Spleen (tissue), 13 donors: ENCODE measurements around the gene UACA. TPM values are rescaled to one million over a fixed set of nuclear protein-coding genes. Genes with fewer than 3 reads are reported as not detected.

Experiments used
- DNase-seq: peaks from one replicate; pipeline ENCODE4 v3.0.0-alpha.2; 2020
- H3K27ac ChIP-seq, 8 donors: fragments of 200-600 bp; sonication (generic) in 7 of 8; 1 replicate in 4 of 8; 2 replicates in 4 of 8; pipeline versions ENCODE4 v1.5.0 to v1.8.0; 2016 to 2021; ENCODE audit warnings: inconsistent platforms in 4 of 8, mild to moderate bottlenecking in 4 of 8, moderate library complexity in 1 of 8
- H3K27me3 ChIP-seq, 7 donors: fragments of 200-600 bp; sonication (generic) in 6 of 7; replicated peaks in 1 of 7; 1 replicate in 4 of 7; 2 replicates in 3 of 7; pipeline versions ENCODE4 v1.5.0 to v1.8.0; 2016 to 2021; ENCODE audit warnings: inconsistent platforms in 3 of 7, mild to moderate bottlenecking in 1 of 7
- H3K36me3 ChIP-seq, 6 donors: fragments of 200-600 bp; sonication (generic) in 5 of 6; 1 replicate in 4 of 6; 2 replicates in 2 of 6; pipeline versions ENCODE4 v1.5.0 to v1.8.0; 2016 to 2021; ENCODE audit warnings: inconsistent platforms in 2 of 6
- H3K4me1 ChIP-seq, 6 donors: fragments of 200-600 bp; sonication (generic) in 5 of 6; 1 replicate in 3 of 6; 2 replicates in 3 of 6; pipeline versions ENCODE4 v1.5.0 to v1.8.0; 2016 to 2021; ENCODE audit warnings: inconsistent platforms in 3 of 6
- H3K4me3 ChIP-seq, 8 donors: fragments of 200-600 bp; sonication (generic) in 7 of 8; 1 replicate in 4 of 8; 2 replicates in 4 of 8; pipeline versions ENCODE4 v1.5.0 to v1.8.0; 2016 to 2021; ENCODE audit warnings: inconsistent platforms in 4 of 8, mild to moderate bottlenecking in 4 of 8, moderate library complexity in 2 of 8
- H3K9me3 ChIP-seq, 8 donors: fragments of 200-600 bp; sonication (generic) in 7 of 8; 1 replicate in 4 of 8; 2 replicates in 4 of 8; pipeline versions ENCODE4 v1.5.0 to v1.8.0; 2016 to 2021; ENCODE audit warnings: inconsistent platforms in 4 of 8
- CTCF ChIP-seq, 11 experiments: fragments of 200-600 bp in 7 of 11; fragments of 450-650 bp in 4 of 11; sonication (generic) in 4 of 11; IDR thresholded peaks in 8 of 11; conservative IDR thresholded peaks in 3 of 11; 1 replicate in 7 of 11; 2 replicates in 4 of 11; pipeline versions ENCODE4 v1.4.0 to v1.8.0; 2016 to 2021; ENCODE audit warnings: antibody characterized with exemption in 11 of 11, inconsistent platforms in 4 of 11, mild to moderate bottlenecking in 1 of 11
- POLR2A ChIP-seq, 3 donors: fragments of 450-650 bp; IDR thresholded peaks; one replicate each; pipeline ENCODE4 v1.5.1; 2017; ENCODE audit warnings: antibody characterized with exemption in 3 of 3, mild to moderate bottlenecking in 1 of 3
- POLR2AphosphoS5 ChIP-seq, 3 donors: sonication (generic); formaldehyde crosslinking; IDR thresholded peaks; one replicate each; pipeline ENCODE4 v1.5.1; 2017; ENCODE audit warnings: antibody characterized with exemption in 3 of 3
- WGBS, 5 donors: extraction: QIAGEN DNeasy Blood & Tissue Kit in 3 of 5; methylation state at CpG; one replicate each; pipeline versions ENCODE4 v1.1.5 to v1.1.7; 2013 to 2018; 5-methylcytosine and 5-hydroxymethylcytosine counted together
- intact Hi-C: fragments of 100-400 bp; cut with DNase I; formaldehyde crosslinking; loops from one replicate; pipeline ENCODE4 v1.15.0; 2023; ENCODE audit warnings: low total_unique reads
- long read RNA-seq, 2 donors: transcript quantifications; one replicate each; lab custom pipeline, GENCODE V29; 2026
- polyA plus RNA-seq, 3 donors: library from polyadenylated mRNA; stranded (reverse); fragments of 200-250 nt; gene quantifications; one replicate each; pipeline ENCODE4 v1.2.1, GENCODE V29; 2013
- total RNA-seq, 7 donors: library from RNA; depleted of rRNA in 3 of 7; stranded (reverse); fragments of >200 nt in 3 of 7; fragmentation: NEBNext Ultra II Directional in 4 of 7; extraction: Animal tissue kit (Norgen Biotek cat#: 25700) in 4 of 7; gene quantifications; one replicate each; pipeline versions ENCODE4 v1.1.0 to v1.2.1, GENCODE V29; 2016 to 2021
- donor health status: healthy with polysubstance abuse.
- donor health status: DM: no; HTN: no; CAD: no; lungs with moderate emphysema.
- donor health status: DM: no; HTN: no; CAD: no.
- donor health status: Bipolar disorder and iron deficiency.
- donor health status: healthy.
- donor health status: DM: no; HTN: no; CAD: no.
- donor health status: DM: yes; HTN: yes; CAD: no.

The UACA gene
- total RNA-seq (100 to 1,000 TPM in 1 of 7 donors, 10 to 100 TPM in 6; 47.4 to 113 (median 85.3) TPM), polyA plus RNA-seq (10 to 100 TPM; 21.9 to 94.2 (median 62.9) TPM)
- long read RNA-seq, donor 1, full-length matches to known transcripts = 12 of 58 reads
- long read RNA-seq, donor 1, partial matches to known transcripts = 46 of 58 reads
- long read RNA-seq, donor 1, other reads (novel, unspliced or antisense) = 0 of 58 reads
- long read RNA-seq, donor 2, partial matches to known transcripts = 10 of 12 reads
- long read RNA-seq, donor 2, other reads (novel, unspliced or antisense) = 0 of 12 reads

GRCh38 chr15:70763120-70763949 lies at the start of gene UACA:
Gene UACA (minus strand): TSS chr15:70763558. CDS start chr15:70763407, 151 bp downstream.
- Histone ChIP-seq H3K4me1 (peaks cover 5 to 65% (median 34%) of the 10 kb centered on the region in 6 donors), H3K36me3 (no peaks in the 10 kb centered on the region), H3K27me3 (peaks cover 0 to 56% (median 11%) of the 10 kb centered on the region in 7 donors), H3K27ac (peak within 1 kb of the TSS; percentile 77 to 93 (median 88)), H3K4me3 (peak within 1 kb of the TSS; percentile 53 to 81 (median 74)), H3K9me3 (no peaks in the 10 kb centered on the region)
- 1 to 4% (median 1%) methylated on average over 34 to 79 of the region's 79 CpGs for WGBS, 5 donors
- DNase-seq = peak; percentile 94
- TF ChIP-seq POLR2AphosphoS5 (IDR thresholded peaks at IDR 0.05) (peak; percentile 96 to 99 (median 96)), CTCF (IDR thresholded peaks at IDR 0.05 in 8 of 11, conservative IDR thresholded peaks at IDR 0.05 in 3 of 11) (peak in 4 of 11 experiments; percentile 9 to 37 (median 18)), POLR2A (IDR thresholded peaks at IDR 0.05) (peak; percentile 35 to 95 (median 44))
- intact Hi-C loops = no loop called here

GRCh38 chr15:70812827-70813364 lies 49.5 kb upstream of the UACA start:
- 79 to 92% (median 92%) methylated on average over 4 of the region's 4 CpGs for WGBS, 5 donors
- no peak for DNase-seq
- H3K9me3 ChIP-seq = no peaks in the 10 kb centered on the region
- TF ChIP-seq POLR2A (IDR thresholded peaks at IDR 0.05) (no peak), CTCF (IDR thresholded peaks at IDR 0.05 in 8 of 11, conservative IDR thresholded peaks at IDR 0.05 in 3 of 11) (no peak), POLR2AphosphoS5 (IDR thresholded peaks at IDR 0.05) (no peak)
- H3K4me1 ChIP-seq = peaks cover 4 to 33% (median 16%) of the 10 kb centered on the region in 6 donors
- no peak overlapping the region for H3K4me3 ChIP-seq
- H3K27ac ChIP-seq = no peak overlapping the region
- no peaks in the 10 kb centered on the region for H3K36me3 ChIP-seq
- H3K27me3 ChIP-seq = peaks cover 0 to 9% (median 0%) of the 10 kb centered on the region in 7 donors
- intact Hi-C loops = loop anchor here (5.0 kb wide), 1 partner anchor 136 kb away; no protein-coding TSS in a partner anchor

GRCh38 chr15:70810916-70811578 lies 47.7 kb upstream of the UACA start:
- Histone ChIP-seq H3K27me3 (peaks cover 0 to 9% (median 0%) of the 10 kb centered on the region in 7 donors), H3K27ac (peak overlapping the region in 7 of 8 donors; percentile 29 to 68 (median 57)), H3K36me3 (no peaks in the 10 kb centered on the region), H3K4me1 (peaks cover 13 to 48% (median 26%) of the 10 kb centered on the region in 6 donors), H3K9me3 (no peaks in the 10 kb centered on the region), H3K4me3 (no peak overlapping the region)
- 60 to 69% (median 64%) methylated on average over 7 to 9 of the region's 9 CpGs for WGBS, 5 donors
- intact Hi-C loops = loop anchor here (5.0 kb wide), 1 partner anchor 134 kb away; no protein-coding TSS in a partner anchor
- DNase-seq = peak; percentile 79
- TF ChIP-seq POLR2A (IDR thresholded peaks at IDR 0.05) (no peak), CTCF (IDR thresholded peaks at IDR 0.05 in 8 of 11, conservative IDR thresholded peaks at IDR 0.05 in 3 of 11) (no peak), POLR2AphosphoS5 (IDR thresholded peaks at IDR 0.05) (peak in 2 of 3 donors; percentile 58 to 64)
